Neural cell (in vitro differentiated cells): ENCODE data around the gene C6orf136. TPM values are rescaled to one million over a fixed set of nuclear protein-coding genes. Genes with fewer than 3 reads are reported as not detected.

Source experiments
- H2AFZ ChIP-seq: fragments of 200-600, 300-800 bp; sonication (generic), shearing (Covaris generic); 2 replicates; pipeline ENCODE4 v1.6.0; 2014; ENCODE audit warnings: low read depth, mild to moderate bottlenecking, antibody characterized with exemption, low read length, moderate library complexity
- H3F3A ChIP-seq: fragments of 200-600 bp; shearing (Covaris generic); 2 replicates; pipeline ENCODE4 v1.6.1; 2016; ENCODE audit warnings: mild to moderate bottlenecking, moderate library complexity, mixed read lengths, antibody characterized with exemption, low read length; ENCODE audit not compliant: insufficient read depth, poor library complexity, severe bottlenecking
- H3K27ac ChIP-seq: fragments of 200-600, 300-800 bp; sonication (generic), shearing (Covaris generic); 2 replicates; pipeline ENCODE4 v1.5.1; 2014; ENCODE audit warnings: mild to moderate bottlenecking, low read length, moderate library complexity
- H3K27me3 ChIP-seq: fragments of 300-800, 200-600 bp; sonication (generic), shearing (Covaris generic); 2 replicates; pipeline ENCODE4 v1.6.0; 2014; ENCODE audit warnings: mild to moderate bottlenecking, low read depth, low read length, moderate library complexity; ENCODE audit not compliant: insufficient read depth
- H3K36me3 ChIP-seq: fragments of 300-800, 200-600 bp; sonication (generic), shearing (Covaris generic); 2 replicates; pipeline ENCODE4 v1.5.1; 2014; ENCODE audit warnings: mild to moderate bottlenecking, antibody characterized with exemption, low read length, moderate library complexity; ENCODE audit not compliant: insufficient read depth
- H3K4me2 ChIP-seq: fragments of 300-800, 200-600 bp; sonication (generic), shearing (Covaris generic); 2 replicates; pipeline ENCODE4 v1.6.0; 2014; ENCODE audit warnings: mild to moderate bottlenecking, low read length
- H3K4me3 ChIP-seq: fragments of 300-800, 200-600 bp; sonication (generic), shearing (Covaris generic); 2 replicates; pipeline ENCODE4 v1.5.1; 2014; ENCODE audit warnings: mild to moderate bottlenecking, low read length, moderate library complexity
- H3K79me2 ChIP-seq: fragments of 200-600 bp; shearing (Covaris generic); replicated peaks from 2 replicates; pipeline ENCODE4 v1.6.0; 2014; ENCODE audit warnings: mild to moderate bottlenecking, low read length, moderate library complexity; ENCODE audit not compliant: insufficient read depth
- H3K9ac ChIP-seq: fragments of 300-800, 200-600 bp; sonication (generic), shearing (Covaris generic); 2 replicates; pipeline ENCODE4 v1.6.1; 2016; ENCODE audit warnings: mild to moderate bottlenecking, low read length, mixed read lengths
- H3K9me2 ChIP-seq: fragments of 200-600 bp; shearing (Covaris generic); 2 replicates; pipeline ENCODE4 v1.6.1; 2016; ENCODE audit warnings: mild to moderate bottlenecking, low read length, mixed read lengths; ENCODE audit not compliant: insufficient read depth
- H3K9me3 ChIP-seq: fragments of 200-600, 300-800 bp; sonication (generic), shearing (Covaris generic); 2 replicates; pipeline ENCODE4 v1.6.1; 2016; ENCODE audit warnings: mild to moderate bottlenecking, mixed run types, low read length, moderate library complexity, mixed read lengths
- H4K20me1 ChIP-seq: fragments of 200-600 bp; shearing (Covaris generic); 2 replicates; pipeline ENCODE4 v1.6.1; 2016; ENCODE audit warnings: mild to moderate bottlenecking, mixed run types; ENCODE audit not compliant: insufficient read depth
- EP300 ChIP-seq: fragments of 450-650 bp; conservative IDR thresholded peaks from 2 replicates; pipeline ENCODE4 v1.6.1; 2014; ENCODE audit warnings: antibody characterized with exemption, mild to moderate bottlenecking, moderate library complexity; ENCODE audit not compliant: poor library complexity, severe bottlenecking
- EZH2 ChIP-seq: fragments of 200-600, 300-800 bp; shearing (Covaris generic), sonication (generic); IDR thresholded peaks from 2 replicates; pipeline ENCODE4 v1.6.1; 2014; ENCODE audit warnings: antibody characterized with exemption, low read length, borderline replicate concordance, mild to moderate bottlenecking; ENCODE audit not compliant: insufficient read depth, poor library complexity, severe bottlenecking
- MXI1 ChIP-seq: fragments of 450-650 bp; conservative IDR thresholded peaks from 2 replicates; pipeline ENCODE4 v1.6.1; 2014; ENCODE audit warnings: antibody characterized with exemption, mild to moderate bottlenecking; ENCODE audit not compliant: poor library complexity, severe bottlenecking
- POLR2AphosphoS5 ChIP-seq: IDR thresholded peaks from 2 replicates; pipeline ENCODE4 v1.6.1; 2012
- RAD21 ChIP-seq: fragments of 450-650 bp; conservative IDR thresholded peaks from 2 replicates; pipeline ENCODE4 v1.6.1; 2014; ENCODE audit warnings: antibody characterized with exemption, mild to moderate bottlenecking, moderate library complexity
- REST ChIP-seq: IDR thresholded peaks from 2 replicates; pipeline ENCODE4 v1.6.1; 2012; ENCODE audit warnings: borderline replicate concordance
- SMC3 ChIP-seq: fragments of 450-650 bp; conservative IDR thresholded peaks from 2 replicates; pipeline ENCODE4 v1.6.1; 2014; ENCODE audit warnings: antibody characterized with exemption, mild to moderate bottlenecking, moderate library complexity; ENCODE audit not compliant: poor library complexity
- TAF1 ChIP-seq: IDR thresholded peaks from 2 replicates; pipeline ENCODE4 v1.6.1; 2012; ENCODE audit warnings: low read depth
- polyA plus RNA-seq: library from polyadenylated mRNA; depleted of rRNA; stranded (reverse); fragments of >200 nt; gene quantifications from 2 replicates; pipeline ENCODE4 v1.2.3, GENCODE V29; 2014
- TF ChIP-seq, protein P1 (sequence below): fragments of 450-650 bp; IDR thresholded peaks from 2 replicates; pipeline ENCODE4 v1.5.1; 2014; ENCODE audit warnings: antibody characterized with exemption, mild to moderate bottlenecking, moderate library complexity; ENCODE audit not compliant: poor library complexity, severe bottlenecking

Gene C6orf136
- polyA plus RNA-seq, 1 donor from 2014 or later, result 12.4 TPM

DNA sequence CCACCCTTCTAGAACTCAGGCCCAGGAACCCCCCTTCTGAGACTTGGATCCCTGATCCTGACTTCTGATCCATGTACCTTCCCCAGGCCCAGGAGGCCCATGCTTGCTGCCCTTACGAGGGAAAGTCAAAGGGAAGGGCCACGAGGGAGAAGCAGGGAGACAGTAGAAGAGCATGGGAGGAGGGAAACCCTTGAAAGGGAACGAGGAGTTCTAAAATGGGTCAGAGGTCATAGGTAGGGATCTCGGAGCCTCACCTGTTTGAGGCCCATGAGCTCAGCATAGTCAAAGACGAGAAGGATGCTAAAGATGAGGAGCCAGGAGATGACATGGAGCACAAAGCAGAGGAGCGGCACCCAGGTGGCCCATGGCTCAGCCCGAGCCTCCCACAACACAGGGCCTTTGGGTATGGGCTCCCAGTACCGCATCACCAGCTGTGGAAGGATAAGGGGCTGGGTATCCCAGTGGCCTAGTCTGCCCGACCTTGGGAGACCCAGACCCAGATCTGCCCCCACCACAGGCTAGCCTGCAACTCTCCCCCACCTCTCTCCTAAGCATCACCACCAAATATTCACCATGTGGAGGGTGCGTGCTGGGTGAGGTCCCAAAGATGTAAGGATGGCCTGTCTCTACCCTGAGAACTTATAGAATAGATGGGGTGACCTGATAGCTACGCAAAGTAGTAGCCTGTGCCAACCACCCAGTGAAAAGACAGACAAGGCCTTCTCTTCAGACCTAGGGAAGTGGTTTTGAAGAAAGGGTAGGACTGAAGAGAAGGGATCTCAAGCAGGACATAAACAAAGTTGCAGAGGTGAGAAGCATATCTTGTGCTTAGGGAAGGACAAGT is 42.3 kb downstream of the C6orf136 start:
- H3K4me3 ChIP-seq, result peak overlapping the region; percentile 99
- H3K79me2 ChIP-seq, result peaks cover 55% of the 10 kb centered on the region
- TF ChIP-seq TAF1 (no peak), EZH2 (no peak), POLR2AphosphoS5 (no peak)
- TF ChIP-seq, protein P1, sequence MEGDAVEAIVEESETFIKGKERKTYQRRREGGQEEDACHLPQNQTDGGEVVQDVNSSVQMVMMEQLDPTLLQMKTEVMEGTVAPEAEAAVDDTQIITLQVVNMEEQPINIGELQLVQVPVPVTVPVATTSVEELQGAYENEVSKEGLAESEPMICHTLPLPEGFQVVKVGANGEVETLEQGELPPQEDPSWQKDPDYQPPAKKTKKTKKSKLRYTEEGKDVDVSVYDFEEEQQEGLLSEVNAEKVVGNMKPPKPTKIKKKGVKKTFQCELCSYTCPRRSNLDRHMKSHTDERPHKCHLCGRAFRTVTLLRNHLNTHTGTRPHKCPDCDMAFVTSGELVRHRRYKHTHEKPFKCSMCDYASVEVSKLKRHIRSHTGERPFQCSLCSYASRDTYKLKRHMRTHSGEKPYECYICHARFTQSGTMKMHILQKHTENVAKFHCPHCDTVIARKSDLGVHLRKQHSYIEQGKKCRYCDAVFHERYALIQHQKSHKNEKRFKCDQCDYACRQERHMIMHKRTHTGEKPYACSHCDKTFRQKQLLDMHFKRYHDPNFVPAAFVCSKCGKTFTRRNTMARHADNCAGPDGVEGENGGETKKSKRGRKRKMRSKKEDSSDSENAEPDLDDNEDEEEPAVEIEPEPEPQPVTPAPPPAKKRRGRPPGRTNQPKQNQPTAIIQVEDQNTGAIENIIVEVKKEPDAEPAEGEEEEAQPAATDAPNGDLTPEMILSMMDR, result no peak
- H3K9me2 ChIP-seq, result no peaks in the 10 kb centered on the region
- H3K9me3 ChIP-seq, result no peaks in the 10 kb centered on the region
- H3K27ac ChIP-seq, result no peak overlapping the region
- no peak overlapping the region for H2AFZ ChIP-seq
- no peaks in the 10 kb centered on the region for H3K27me3 ChIP-seq
- H3K36me3 ChIP-seq, result no peaks in the 10 kb centered on the region
- no peak overlapping the region for H3K4me2 ChIP-seq
- H4K20me1 ChIP-seq, result peaks cover 7% of the 10 kb centered on the region
- no peak overlapping the region for H3K9ac ChIP-seq
- H3F3A ChIP-seq, result no peaks in the 10 kb centered on the region

DNA sequence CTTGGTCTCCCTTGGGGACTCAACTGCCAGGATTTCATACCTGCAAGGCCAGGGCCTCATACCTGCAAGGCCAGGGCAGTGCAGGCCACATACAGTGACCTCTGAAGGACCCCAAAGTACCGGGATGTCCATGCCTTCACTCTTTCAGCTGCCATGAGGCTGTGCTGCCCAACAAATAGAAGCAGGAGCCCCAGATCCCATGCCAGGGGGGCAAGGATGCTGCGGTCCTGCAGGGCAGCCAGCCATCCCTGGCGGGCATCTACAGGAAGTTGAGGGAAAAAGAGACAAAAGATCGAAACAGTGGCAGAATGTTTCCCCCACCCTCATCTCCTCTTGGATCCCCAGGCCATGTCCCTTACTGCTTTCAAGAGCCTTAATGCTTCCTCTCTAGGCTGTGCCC is 43.1 kb downstream of the C6orf136 start:
- H3K9ac ChIP-seq, result peak overlapping the region; percentile 87
- peak overlapping the region; percentile 77 for H3K4me2 ChIP-seq
- H2AFZ ChIP-seq, result no peak overlapping the region
- no peaks in the 10 kb centered on the region for H3K9me3 ChIP-seq
- H3K36me3 ChIP-seq, result no peaks in the 10 kb centered on the region
- H3K4me3 ChIP-seq, result peak overlapping the region; percentile 77
- peaks cover 48% of the 10 kb centered on the region for H3K79me2 ChIP-seq
- peaks cover 4% of the 10 kb centered on the region for H4K20me1 ChIP-seq
- no peaks in the 10 kb centered on the region for H3F3A ChIP-seq
- H3K9me2 ChIP-seq, result no peaks in the 10 kb centered on the region
- peak overlapping the region; percentile 92 for H3K27ac ChIP-seq
- H3K27me3 ChIP-seq, result no peaks in the 10 kb centered on the region
- TF ChIP-seq, protein P1, result no peak
- no peak for TF ChIP-seq EP300
- no peak for TF ChIP-seq REST
- no peak for TF ChIP-seq EZH2
- TF ChIP-seq MXI1, result no peak
- no peak for TF ChIP-seq SMC3
- TF ChIP-seq POLR2AphosphoS5, result no peak
- TF ChIP-seq RAD21, result no peak
- TF ChIP-seq TAF1, result no peak
